Gastrocnemius medialis (tissue), 4 donors: ENCODE data around the gene PIK3C3.

ENCODE experiments used
- CTCF ChIP-seq, 5 experiments: fragments of 450-650 bp in 3 of 5; fragments of 200-600 bp in 2 of 5; sonication (generic) in 2 of 5; IDR thresholded peaks in 4 of 5; conservative IDR thresholded peaks in 1 of 5; 1 replicate in 4 of 5; 2 replicates in 1 of 5; pipeline ENCODE4 v1.5.1; 2016 to 2019; ENCODE audit warnings: antibody characterized with exemption in 5 of 5, mild to moderate bottlenecking in 3 of 5, moderate library complexity in 3 of 5
- POLR2A ChIP-seq, 2 donors: fragments of 450-650 bp; IDR thresholded peaks; one replicate each; pipeline ENCODE4 v1.6.1; 2017; ENCODE audit warnings: antibody characterized with exemption in 2 of 2, mild to moderate bottlenecking in 2 of 2, moderate library complexity in 2 of 2

- no peak for TF ChIP-seq CTCF (IDR thresholded peaks at IDR 0.05 in 4 of 5, conservative IDR thresholded peaks at IDR 0.05 in 1 of 5)
- TF ChIP-seq POLR2A (IDR thresholded peaks at IDR 0.05) = no peak
Observed at GRCh38 chr18:41966943-41967342, 11.9 kb downstream of the PIK3C3 start.
